ENCODE data around the gene ANP32B.

ANP32B gene

DNA sequence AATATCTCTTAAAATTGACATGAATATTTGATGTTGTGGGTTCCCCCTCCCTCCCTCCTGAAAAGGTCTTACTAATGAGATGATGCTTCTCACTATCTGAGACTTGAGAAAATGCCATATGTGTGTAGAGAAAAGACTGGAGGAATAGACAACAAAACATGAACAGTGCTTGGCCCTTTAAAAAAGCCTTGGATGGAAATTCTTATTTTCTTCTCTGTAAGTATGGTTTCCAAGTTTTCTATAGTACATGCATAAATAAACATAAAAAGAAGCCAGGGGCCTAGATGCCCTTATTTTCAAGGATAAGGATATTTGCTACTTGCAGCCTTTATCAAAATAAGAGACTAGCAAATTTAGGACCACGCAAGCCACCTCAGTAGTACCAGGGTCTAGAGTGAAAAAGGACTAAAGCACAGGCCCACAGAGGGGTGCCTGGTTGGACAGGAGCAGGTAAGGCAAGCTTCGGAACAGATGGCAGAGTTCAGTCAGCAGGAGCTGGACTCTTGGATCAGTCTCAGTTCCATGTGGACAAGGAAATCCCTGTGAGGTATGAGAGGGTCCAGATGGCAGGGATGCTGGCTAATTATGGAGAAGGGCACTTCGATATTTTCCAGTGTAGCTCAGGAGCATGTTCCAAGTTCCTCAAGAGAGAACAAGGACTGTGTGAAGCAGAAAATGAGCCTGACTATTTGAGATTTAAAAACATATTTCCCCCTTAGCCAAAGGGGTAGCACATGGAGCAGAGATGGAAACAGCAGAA, 4.6 kb upstream of the ANP32B start:
- no peak for DNase-seq
- Histone ChIP-seq H3K9ac (ENCODE audit: low read length) (no peak overlapping the region), H2BK5ac (ENCODE audit: low read length) (no peak overlapping the region), H2BK120ac (ENCODE audit: low read depth, low read length) (no peak overlapping the region), H3K79me1 (ENCODE audit: low read length) (no peaks in the 10 kb centered on the region), H3K56ac (ENCODE audit: low read length) (no peak overlapping the region), H3K4me3 (ENCODE audit: low read length) (no peak overlapping the region), H3K27ac (ENCODE audit: low read depth, low read length) (no peak overlapping the region), H4K8ac (ENCODE audit: low read depth, low read length) (no peak overlapping the region), H3K23ac (ENCODE audit: low read length) (no peak overlapping the region), H4K5ac (ENCODE audit: low read length) (no peak overlapping the region), H3K27me3 (ENCODE audit: insufficient read depth, low read length, poor library complexity) (peaks cover 26% of the 10 kb centered on the region), H3K18ac (ENCODE audit: low read length) (no peak overlapping the region), H2AK5ac (ENCODE audit: low read length) (no peak overlapping the region), H3K4me2 (ENCODE audit: low read length) (no peak overlapping the region), H3K36me3 (ENCODE audit: control insufficient read depth, insufficient read depth, low read length) (no peaks in the 10 kb centered on the region), H2BK15ac (replicated peaks; ENCODE audit: low read depth) (no peak overlapping the region), H3K4me1 (ENCODE audit: control insufficient read depth, low read depth, low read length) (no peaks in the 10 kb centered on the region), H3K4ac (ENCODE audit: low read depth, low read length) (no peak overlapping the region), H3K79me2 (ENCODE audit: control insufficient read depth, insufficient read depth, low read length) (peaks cover 2% of the 10 kb centered on the region)
- WGBS (ENCODE audit: extremely low coverage, insufficient coverage, low lambda C conversion rate) = no CpG with 5 or more reads among the region's 3 CpGs

DNA sequence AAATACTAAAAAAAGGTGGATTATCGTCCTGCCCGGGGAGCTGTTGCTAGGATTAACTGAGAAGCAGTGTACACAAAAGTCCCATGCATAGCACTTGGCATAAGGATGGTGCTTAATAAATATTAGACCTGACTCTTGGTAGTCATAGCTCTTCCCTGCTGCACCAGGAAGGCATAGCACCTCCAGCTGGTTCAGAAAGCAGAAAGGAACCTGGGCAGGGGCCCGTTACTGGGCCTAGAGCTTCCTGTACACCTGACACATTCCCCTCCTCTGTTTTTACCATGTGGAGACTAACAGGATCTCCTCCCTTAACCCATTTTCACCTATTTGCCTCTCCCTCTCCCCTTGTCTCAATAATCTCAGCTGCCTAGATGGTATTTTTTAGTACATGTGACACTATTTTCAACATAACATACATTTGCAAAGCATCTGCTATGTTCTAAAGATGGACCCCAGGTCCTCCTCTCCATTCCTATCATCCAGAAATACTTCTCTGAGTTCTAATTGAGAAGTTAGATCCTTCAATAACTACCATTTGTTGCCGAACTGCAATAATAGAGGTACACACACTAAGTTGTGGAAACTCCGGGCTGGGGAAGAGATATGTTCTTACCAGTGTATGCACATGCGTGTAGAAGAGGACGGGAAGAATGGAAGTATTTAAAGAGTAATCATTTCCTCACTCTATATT, 3.2 kb upstream of the ANP32B start:
- no peaks in the 10 kb centered on the region for H3K4me1 ChIP-seq (ENCODE audit: control insufficient read depth, low read depth, low read length)
- H2BK5ac ChIP-seq (ENCODE audit: low read length) = no peak overlapping the region
- H3K18ac ChIP-seq (ENCODE audit: low read length) = no peak overlapping the region
- peaks cover 26% of the 10 kb centered on the region for H3K27me3 ChIP-seq (ENCODE audit: insufficient read depth, low read length, poor library complexity)
- no peak overlapping the region for H2BK15ac ChIP-seq (replicated peaks; ENCODE audit: low read depth)
- H4K5ac ChIP-seq (ENCODE audit: low read length) = no peak overlapping the region
- no peak overlapping the region for H3K27ac ChIP-seq (ENCODE audit: low read depth, low read length)
- no peak overlapping the region for H3K56ac ChIP-seq (ENCODE audit: low read length)
- H3K4ac ChIP-seq (ENCODE audit: low read depth, low read length) = no peak overlapping the region
- H2AK5ac ChIP-seq (ENCODE audit: low read length) = no peak overlapping the region
- H3K4me2 ChIP-seq (ENCODE audit: low read length) = no peak overlapping the region
- no peaks in the 10 kb centered on the region for H3K79me1 ChIP-seq (ENCODE audit: low read length)
- peaks cover 9% of the 10 kb centered on the region for H3K79me2 ChIP-seq (ENCODE audit: control insufficient read depth, insufficient read depth, low read length)
- H2BK120ac ChIP-seq (ENCODE audit: low read depth, low read length) = no peak overlapping the region
- DNase-seq = no peak
- no CpG with 5 or more reads among the region's 7 CpGs for WGBS (ENCODE audit: extremely low coverage, insufficient coverage, low lambda C conversion rate)
- no peak overlapping the region for H4K8ac ChIP-seq (ENCODE audit: low read depth, low read length)
- no peaks in the 10 kb centered on the region for H3K36me3 ChIP-seq (ENCODE audit: control insufficient read depth, insufficient read depth, low read length)
- H3K4me3 ChIP-seq (ENCODE audit: low read length) = no peak overlapping the region
- no peak overlapping the region for H3K23ac ChIP-seq (ENCODE audit: low read length)
- H3K9ac ChIP-seq (ENCODE audit: low read length) = no peak overlapping the region

GRCh38 chr9:97980479-97980803, 2.7 kb upstream of the ANP32B start:
- Histone ChIP-seq H3K4me2 (ENCODE audit: low read length) (no peak overlapping the region), H3K9ac (ENCODE audit: low read length) (no peak overlapping the region), H3K56ac (ENCODE audit: low read length) (no peak overlapping the region), H2BK5ac (ENCODE audit: low read length) (no peak overlapping the region), H2BK120ac (ENCODE audit: low read depth, low read length) (no peak overlapping the region), H3K36me3 (ENCODE audit: control insufficient read depth, insufficient read depth, low read length) (no peaks in the 10 kb centered on the region), H4K8ac (ENCODE audit: low read depth, low read length) (no peak overlapping the region), H3K4me3 (ENCODE audit: low read length) (no peak overlapping the region), H2AK5ac (ENCODE audit: low read length) (no peak overlapping the region), H3K23ac (ENCODE audit: low read length) (no peak overlapping the region), H3K79me2 (ENCODE audit: control insufficient read depth, insufficient read depth, low read length) (peaks cover 14% of the 10 kb centered on the region), H3K79me1 (ENCODE audit: low read length) (no peaks in the 10 kb centered on the region), H3K4ac (ENCODE audit: low read depth, low read length) (no peak overlapping the region), H2BK15ac (replicated peaks; ENCODE audit: low read depth) (no peak overlapping the region), H4K5ac (ENCODE audit: low read length) (no peak overlapping the region), H3K27ac (ENCODE audit: low read depth, low read length) (no peak overlapping the region), H3K4me1 (ENCODE audit: control insufficient read depth, low read depth, low read length) (no peaks in the 10 kb centered on the region), H3K18ac (ENCODE audit: low read length) (no peak overlapping the region), H3K27me3 (ENCODE audit: insufficient read depth, low read length, poor library complexity) (peaks cover 26% of the 10 kb centered on the region)
- DNase-seq = no peak
- WGBS (ENCODE audit: extremely low coverage, insufficient coverage, low lambda C conversion rate) = no CpG with 5 or more reads among the region's 4 CpGs

DNA sequence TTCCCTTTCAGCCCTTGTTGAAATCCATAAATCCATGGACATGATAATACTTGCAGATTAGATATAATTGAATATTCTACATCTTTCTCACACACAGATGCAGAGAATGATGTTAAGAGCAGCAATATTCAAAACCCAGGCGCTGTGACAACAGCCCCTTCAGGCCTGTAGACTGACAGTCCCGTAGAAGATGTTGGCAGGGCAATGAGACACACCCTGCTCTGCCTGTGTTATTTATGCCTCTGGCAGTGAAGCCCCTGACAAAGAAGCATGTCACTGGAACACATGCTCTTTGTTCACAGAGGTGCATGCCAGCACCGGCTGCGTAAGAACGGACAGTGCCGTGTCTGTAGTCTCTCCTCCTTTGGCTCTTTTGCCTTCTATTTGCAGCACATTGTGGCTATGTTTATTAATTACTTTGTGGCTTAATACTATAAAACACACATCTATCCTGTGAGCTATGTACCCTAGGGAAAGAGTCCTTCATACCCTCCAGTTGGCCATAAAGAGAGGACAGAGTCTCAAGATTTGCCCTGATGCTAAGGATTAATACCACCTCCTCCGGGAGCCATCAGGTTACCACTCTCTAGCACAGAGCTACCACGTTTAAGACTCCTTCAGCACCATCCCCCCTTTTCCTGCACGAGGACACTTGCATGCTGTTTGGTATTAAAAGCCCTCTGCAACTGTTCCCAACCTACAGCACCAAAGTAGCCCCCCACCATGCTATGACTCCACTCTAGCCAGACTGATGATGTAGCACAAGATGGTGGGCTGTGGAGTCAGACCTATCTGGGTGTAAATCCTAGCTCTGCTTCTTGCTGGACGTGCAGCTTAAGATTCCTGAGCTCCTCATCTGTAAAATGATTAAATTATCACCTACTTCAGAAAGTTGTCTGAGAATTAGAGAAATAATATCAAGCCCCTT, 2.0 kb upstream of the ANP32B start:
- H4K8ac ChIP-seq (ENCODE audit: low read depth, low read length) = no peak overlapping the region
- H3K27me3 ChIP-seq (ENCODE audit: insufficient read depth, low read length, poor library complexity) = peaks cover 26% of the 10 kb centered on the region
- no peak overlapping the region for H2BK15ac ChIP-seq (replicated peaks; ENCODE audit: low read depth)
- no peak overlapping the region for H3K18ac ChIP-seq (ENCODE audit: low read length)
- H3K4me2 ChIP-seq (ENCODE audit: low read length) = no peak overlapping the region
- H3K27ac ChIP-seq (ENCODE audit: low read depth, low read length) = no peak overlapping the region
- H3K4me1 ChIP-seq (ENCODE audit: control insufficient read depth, low read depth, low read length) = peaks cover 2% of the 10 kb centered on the region
- H2AK5ac ChIP-seq (ENCODE audit: low read length) = no peak overlapping the region
- peaks cover 21% of the 10 kb centered on the region for H3K79me2 ChIP-seq (ENCODE audit: control insufficient read depth, insufficient read depth, low read length)
- no peaks in the 10 kb centered on the region for H3K36me3 ChIP-seq (ENCODE audit: control insufficient read depth, insufficient read depth, low read length)
- no peak overlapping the region for H2BK120ac ChIP-seq (ENCODE audit: low read depth, low read length)
- H3K9ac ChIP-seq (ENCODE audit: low read length) = no peak overlapping the region
- no peak overlapping the region for H3K4ac ChIP-seq (ENCODE audit: low read depth, low read length)
- no peaks in the 10 kb centered on the region for H3K79me1 ChIP-seq (ENCODE audit: low read length)
- no CpG with 5 or more reads among the region's 10 CpGs for WGBS (ENCODE audit: extremely low coverage, insufficient coverage, low lambda C conversion rate)
- peak; percentile 19 for DNase-seq
- no peak overlapping the region for H4K5ac ChIP-seq (ENCODE audit: low read length)
- no peak overlapping the region for H3K56ac ChIP-seq (ENCODE audit: low read length)
- H3K23ac ChIP-seq (ENCODE audit: low read length) = no peak overlapping the region
- H3K4me3 ChIP-seq (ENCODE audit: low read length) = no peak overlapping the region
- no peak overlapping the region for H2BK5ac ChIP-seq (ENCODE audit: low read length)

DNA sequence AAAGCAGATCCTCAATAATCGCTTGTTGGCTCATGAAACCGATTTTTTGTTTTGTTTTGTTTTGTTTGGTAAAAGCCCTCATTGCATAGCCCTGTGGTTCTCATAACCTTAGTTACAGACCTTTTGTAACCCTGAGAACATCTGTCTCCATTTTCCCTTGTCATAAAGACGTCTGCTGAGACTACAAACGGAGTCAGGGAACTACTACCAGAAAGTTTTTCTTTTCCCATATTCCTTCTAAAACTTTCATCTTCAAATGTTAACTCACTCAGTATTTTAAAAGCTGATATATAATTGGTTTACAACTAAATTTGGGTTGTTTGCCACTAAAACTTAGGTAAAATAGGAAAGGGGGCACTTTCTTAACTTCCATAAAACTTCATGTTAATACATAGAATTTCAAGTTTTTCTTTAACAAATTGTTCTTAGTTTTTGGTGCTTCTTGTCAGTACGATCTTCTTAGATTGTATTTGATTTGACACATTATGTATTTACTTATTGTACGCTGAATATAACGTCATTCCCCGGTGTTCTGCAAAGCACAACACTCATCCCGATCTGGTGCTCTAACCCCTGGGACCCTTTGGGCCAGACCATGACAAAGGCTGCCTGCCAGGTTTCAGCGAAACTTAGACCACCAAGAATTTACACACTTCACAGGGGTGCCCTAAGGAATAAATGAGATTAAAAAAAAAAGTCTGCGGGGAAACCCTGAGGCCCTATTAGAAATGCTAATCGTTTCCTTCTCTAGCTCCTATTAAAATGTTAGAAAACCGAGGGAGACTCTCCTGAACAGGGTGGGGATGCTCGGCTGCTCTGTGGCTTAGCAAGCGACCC, 1.1 kb upstream of the ANP32B start:
- peak overlapping the region; percentile 49 for H3K4me3 ChIP-seq (ENCODE audit: low read length)
- H4K8ac ChIP-seq (ENCODE audit: low read depth, low read length) = peak overlapping the region; percentile 40
- peak overlapping the region; percentile 92 for H3K56ac ChIP-seq (ENCODE audit: low read length)
- no peak overlapping the region for H2AK5ac ChIP-seq (ENCODE audit: low read length)
- peak overlapping the region; percentile 89 for H3K4ac ChIP-seq (ENCODE audit: low read depth, low read length)
- H3K79me2 ChIP-seq (ENCODE audit: control insufficient read depth, insufficient read depth, low read length) = peaks cover 30% of the 10 kb centered on the region
- H3K4me2 ChIP-seq (ENCODE audit: low read length) = peak overlapping the region; percentile 80
- peak overlapping the region; percentile 82 for H3K27ac ChIP-seq (ENCODE audit: low read depth, low read length)
- H2BK120ac ChIP-seq (ENCODE audit: low read depth, low read length) = no peak overlapping the region
- peak overlapping the region; percentile 85 for H3K9ac ChIP-seq (ENCODE audit: low read length)
- WGBS (ENCODE audit: extremely low coverage, insufficient coverage, low lambda C conversion rate) = no CpG with 5 or more reads among the region's 15 CpGs
- no peak overlapping the region for H2BK5ac ChIP-seq (ENCODE audit: low read length)
- peaks cover 4% of the 10 kb centered on the region for H3K79me1 ChIP-seq (ENCODE audit: low read length)
- no peak overlapping the region for H3K23ac ChIP-seq (ENCODE audit: low read length)
- H3K18ac ChIP-seq (ENCODE audit: low read length) = peak overlapping the region; percentile 98
- no peak for DNase-seq
- H3K4me1 ChIP-seq (ENCODE audit: control insufficient read depth, low read depth, low read length) = peaks cover 6% of the 10 kb centered on the region
- no peak overlapping the region for H4K5ac ChIP-seq (ENCODE audit: low read length)
- H3K36me3 ChIP-seq (ENCODE audit: control insufficient read depth, insufficient read depth, low read length) = no peaks in the 10 kb centered on the region
- no peak overlapping the region for H2BK15ac ChIP-seq (replicated peaks; ENCODE audit: low read depth)
- peaks cover 26% of the 10 kb centered on the region for H3K27me3 ChIP-seq (ENCODE audit: insufficient read depth, low read length, poor library complexity)
